GM12892 (cell line): ENCODE data around the gene SLC25A25.

Source experiments
- POLR2A ChIP-seq: IDR thresholded peaks from 2 replicates; pipeline ENCODE4 v1.6.1; 2011; ENCODE audit warnings: low read depth, low read length, control low read depth
- POLR2AphosphoS5 ChIP-seq: IDR thresholded peaks from 2 replicates; pipeline ENCODE4 v1.6.1; 2011; ENCODE audit warnings: low read depth, low read length, control low read depth
- TAF1 ChIP-seq: IDR thresholded peaks from 2 replicates; pipeline ENCODE4 v1.6.1; 2011; ENCODE audit warnings: low read depth, mild to moderate bottlenecking, control low read depth, low read length, borderline replicate concordance

GRCh38 chr9:128072144-128073021 is 4.4 kb downstream of the SLC25A25 start:
- no peak for TF ChIP-seq TAF1
- TF ChIP-seq POLR2AphosphoS5 = no peak; the same call in 1 of the 2 replicates
- TF ChIP-seq POLR2A = no peak
